ENCODE data around the gene ZMYND15.

DNA sequence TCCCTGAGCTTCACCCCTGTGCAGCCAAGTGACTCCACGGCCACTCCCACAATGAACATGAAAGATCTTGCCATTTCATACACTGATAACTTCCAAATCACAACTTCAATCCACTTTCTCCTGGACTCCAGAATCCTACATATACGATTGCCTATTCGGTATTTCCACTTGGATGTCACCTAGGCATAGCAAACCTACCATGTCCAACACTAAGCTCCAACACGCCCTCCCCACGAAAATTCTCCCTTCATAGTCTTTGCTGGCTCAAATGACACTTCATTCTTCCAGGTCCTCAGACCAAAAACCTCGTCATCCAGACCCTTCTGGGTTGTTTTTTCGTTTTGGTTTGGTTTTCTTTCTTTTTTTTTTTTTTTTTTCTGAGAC is 51.1 kb downstream of the ZMYND15 start:
- TF ChIP-seq, protein P1, sequence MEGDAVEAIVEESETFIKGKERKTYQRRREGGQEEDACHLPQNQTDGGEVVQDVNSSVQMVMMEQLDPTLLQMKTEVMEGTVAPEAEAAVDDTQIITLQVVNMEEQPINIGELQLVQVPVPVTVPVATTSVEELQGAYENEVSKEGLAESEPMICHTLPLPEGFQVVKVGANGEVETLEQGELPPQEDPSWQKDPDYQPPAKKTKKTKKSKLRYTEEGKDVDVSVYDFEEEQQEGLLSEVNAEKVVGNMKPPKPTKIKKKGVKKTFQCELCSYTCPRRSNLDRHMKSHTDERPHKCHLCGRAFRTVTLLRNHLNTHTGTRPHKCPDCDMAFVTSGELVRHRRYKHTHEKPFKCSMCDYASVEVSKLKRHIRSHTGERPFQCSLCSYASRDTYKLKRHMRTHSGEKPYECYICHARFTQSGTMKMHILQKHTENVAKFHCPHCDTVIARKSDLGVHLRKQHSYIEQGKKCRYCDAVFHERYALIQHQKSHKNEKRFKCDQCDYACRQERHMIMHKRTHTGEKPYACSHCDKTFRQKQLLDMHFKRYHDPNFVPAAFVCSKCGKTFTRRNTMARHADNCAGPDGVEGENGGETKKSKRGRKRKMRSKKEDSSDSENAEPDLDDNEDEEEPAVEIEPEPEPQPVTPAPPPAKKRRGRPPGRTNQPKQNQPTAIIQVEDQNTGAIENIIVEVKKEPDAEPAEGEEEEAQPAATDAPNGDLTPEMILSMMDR (conservative IDR thresholded peaks at IDR 0.05 in 1 of 2, IDR thresholded peaks at IDR 0.05 in 1 of 2; ENCODE audit: extremely low read depth in 1 of 2, insufficient read depth in 1 of 2, low read depth in 1 of 2, low read length in 2 of 2): no peak
- no peak for TF ChIP-seq EZH2 (IDR thresholded peaks at IDR 0.05; ENCODE audit: borderline replicate concordance, low read length)
